ENCODE data around the gene TTC28.
A peak's percentile ranks its signal among the peaks of the same experiment; 100 is the strongest.

TTC28 gene

DNA sequence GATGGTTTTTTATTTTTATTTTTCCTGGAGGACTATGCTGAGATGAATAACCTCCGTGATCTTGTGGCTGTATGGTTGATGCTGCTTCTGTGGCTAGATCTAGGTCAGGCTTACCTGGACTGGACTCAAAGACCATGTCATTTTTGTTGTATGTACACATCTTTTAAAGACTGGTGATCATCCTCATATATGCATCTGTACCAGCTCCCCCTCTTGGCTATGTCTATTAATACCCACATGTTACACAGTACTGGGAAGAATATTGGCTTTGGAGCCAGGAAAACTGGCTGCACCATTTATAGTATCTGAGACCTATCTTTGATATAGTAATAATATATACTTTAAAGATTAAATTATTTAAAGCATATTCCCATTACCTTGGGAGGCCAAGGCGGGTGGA is 742.2 kb downstream of the TTC28 start:
- peak; percentile 3 for DNase-seq

DNA sequence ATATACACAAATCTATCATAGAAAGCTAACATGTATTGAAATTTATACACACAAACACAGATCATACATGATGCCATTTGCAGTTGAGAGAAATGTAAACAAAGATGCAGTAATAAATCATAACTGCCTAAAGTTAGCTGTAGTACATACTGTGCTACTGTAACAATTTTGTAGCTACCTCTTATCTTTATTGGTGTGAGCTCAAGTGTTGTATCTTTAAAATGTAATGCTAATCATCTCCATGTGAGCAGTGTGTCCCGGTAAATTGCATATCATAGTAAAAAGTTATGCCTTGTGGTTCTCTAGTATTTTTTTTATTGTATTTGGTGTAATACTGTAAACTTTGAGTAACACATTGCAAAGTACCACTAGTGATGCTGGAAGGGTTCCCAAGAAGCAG is 743.7 kb downstream of the TTC28 start:
- DNase-seq, result no peak

GRCh38 chr22:27934069-27934468 is 745.6 kb downstream of the TTC28 start:
- no peak for DNase-seq

- no peak for DNase-seq
Observed at GRCh38 chr22:27933186-27933983, 746.3 kb downstream of the TTC28 start.

DNA sequence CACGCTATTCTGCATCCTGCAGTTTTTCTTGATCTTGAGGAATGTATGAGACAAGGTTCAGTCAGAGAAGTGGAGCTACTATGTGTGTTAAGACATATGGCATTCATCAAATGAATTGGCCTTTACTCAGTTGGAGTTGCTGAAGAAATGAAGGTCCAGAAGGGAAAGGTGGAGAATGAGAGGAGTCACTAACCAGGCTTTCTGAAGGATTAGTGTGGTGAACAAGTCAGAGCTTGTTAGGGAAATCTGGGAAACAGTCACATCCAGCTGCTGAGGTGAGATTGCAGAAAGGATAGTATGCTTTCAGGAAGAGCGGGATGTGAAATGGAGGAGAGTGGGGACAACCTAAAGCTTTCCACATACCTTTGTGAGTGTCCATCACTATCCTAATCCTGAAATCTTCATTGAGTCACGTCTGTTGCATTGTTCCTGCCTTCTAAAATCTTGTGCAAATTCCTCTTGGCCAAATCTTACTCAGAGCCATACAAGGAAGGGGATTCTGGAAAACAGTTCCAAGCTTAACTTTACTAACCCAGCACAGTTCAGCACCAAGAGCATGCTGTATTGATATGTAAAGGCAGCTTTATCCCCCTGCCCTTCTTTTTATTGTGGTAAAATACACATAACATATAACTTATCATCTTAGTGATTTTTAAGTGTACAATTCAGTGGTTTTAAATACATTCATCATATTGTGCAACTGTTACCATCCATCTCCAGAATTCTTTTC is 749.1 kb downstream of the TTC28 start:
- DNase-seq, result peak; percentile 54

Data from NCI-H82 (cell line).